Stimulated activated CD4-positive, alpha-beta T cell treated with anti-CD3 and anti-CD28 coated beads, Interleukin-1b, Interleukin-23, amount 100 ng/mL, for 4 hours (primary cell): ENCODE results near the gene KCTD5.
"Not testable (repeated sequence)": the region's sequence is repeated elsewhere in the genome, so short reads cannot be mapped to it uniquely, and the experiment has no call there.

Experiments used
- DNase-seq, 2 donors: peaks; one replicate each; pipeline ENCODE4 v3.0.0-alpha.2; 2020; ENCODE audit warnings: low read depth in 2 of 2

The KCTD5 gene

DNA sequence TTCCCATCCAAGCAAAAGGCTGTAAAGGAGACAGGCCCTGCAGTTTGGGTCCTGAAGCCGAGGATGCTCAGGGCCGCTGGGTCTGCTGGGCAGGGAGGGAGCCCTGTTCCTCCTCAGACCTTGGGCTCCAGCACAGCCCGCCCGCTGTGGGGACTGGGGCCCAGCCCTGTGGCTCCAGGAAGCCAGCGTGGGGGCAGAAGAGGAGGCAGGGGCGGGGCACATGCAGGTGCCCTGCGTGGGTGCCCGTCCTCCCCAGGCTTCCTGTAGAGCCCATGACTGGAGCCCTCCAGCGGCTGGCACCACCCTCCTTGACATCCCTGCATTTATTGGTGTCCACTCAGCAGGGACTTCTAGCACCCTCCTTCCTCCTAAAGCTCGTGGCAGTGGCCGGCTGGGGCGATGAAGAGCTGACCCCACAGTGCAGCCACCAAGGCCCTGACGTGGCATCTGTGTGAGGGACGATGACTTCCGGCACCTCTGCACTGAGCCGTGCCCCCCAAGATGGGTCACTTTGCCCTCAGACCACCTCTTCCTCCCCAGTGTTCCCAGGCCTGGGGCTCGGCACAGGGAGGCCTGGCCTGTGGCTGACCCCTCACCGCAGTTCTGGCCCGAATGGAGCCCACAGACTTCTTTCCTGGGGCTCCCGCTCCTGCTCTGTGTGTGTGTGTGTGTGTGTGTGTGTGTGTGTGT is 27.8 kb downstream of the KCTD5 start:
- no peak for DNase-seq

DNA sequence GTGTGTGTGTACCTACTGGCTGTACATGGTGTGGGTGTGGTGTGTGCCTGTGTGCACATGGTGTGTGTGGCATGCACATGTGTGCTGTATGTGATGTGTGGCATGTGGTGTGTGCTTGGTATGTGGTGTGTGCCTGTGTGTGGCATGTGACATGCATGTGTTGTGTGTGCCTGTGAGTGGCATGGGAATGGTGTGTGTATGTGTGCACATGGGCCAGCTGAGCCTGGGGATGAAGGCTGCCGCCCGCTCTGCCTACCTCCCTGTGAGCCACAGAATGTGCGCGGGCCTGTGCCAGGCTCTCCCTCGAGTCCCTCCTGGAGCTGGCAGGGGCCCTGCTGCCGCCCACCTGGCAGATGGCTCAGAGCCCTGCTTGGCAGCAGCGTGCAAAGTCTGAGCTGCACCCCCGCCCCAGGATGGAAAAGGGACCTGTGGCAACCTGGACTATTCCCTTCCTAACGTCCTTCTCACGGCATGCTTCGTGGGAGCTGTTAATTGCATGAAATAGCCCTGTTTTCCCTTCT is 28.4 kb downstream of the KCTD5 start:
- DNase-seq, result no peak

DNA sequence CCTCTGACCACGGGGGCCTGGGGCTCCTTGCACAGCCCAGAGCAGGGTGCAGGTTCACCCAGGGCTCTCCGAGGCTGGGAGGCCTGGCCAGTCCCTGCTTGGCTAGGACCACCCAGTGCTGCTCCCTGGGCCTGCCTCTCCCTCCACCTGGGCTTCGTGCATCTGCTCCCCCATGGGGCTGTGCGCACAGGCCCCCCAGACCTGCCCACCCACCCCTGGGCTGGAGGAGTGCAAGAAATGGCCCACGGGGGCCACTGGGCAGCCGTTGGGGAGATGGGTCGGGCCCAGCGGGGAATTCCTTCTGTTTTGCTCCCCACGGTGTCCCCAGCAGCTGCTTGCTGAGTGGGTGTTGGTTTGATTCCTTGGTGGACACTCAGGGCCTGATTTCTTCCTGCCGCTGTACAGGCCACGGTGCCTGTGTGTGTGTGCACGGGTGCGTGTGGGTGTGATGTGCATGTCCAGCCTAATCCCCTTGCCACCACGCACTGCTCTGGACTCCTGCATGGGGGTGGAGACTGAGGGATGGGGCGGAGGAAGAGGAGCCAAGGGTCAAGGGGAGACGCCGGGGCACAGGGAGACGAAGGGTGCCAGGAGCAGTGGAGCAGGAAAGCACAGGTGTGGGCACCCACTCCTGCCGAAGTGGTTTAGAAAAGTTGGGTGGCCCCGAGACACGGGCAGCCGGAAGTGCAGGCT is 29.2 kb downstream of the KCTD5 start:
- no peak for DNase-seq

DNA sequence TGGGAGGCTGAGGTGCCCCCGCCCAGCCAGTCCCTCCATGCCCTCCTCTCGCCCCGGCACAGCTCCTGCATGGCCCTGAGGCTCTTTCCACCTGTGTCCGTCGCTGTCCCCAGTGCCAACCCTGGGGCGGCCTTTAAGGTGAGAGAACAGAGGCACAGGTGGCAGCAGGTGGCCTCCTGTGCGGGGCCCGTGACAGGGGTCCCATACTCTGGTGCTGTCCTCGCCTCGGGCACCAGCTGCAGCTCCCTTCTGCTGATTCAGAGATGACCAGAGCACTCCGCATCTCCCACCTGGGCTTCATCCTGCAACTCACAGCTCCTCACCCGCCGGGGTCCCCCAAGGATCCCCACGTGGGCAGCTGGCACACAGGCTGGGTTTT is 29.7 kb downstream of the KCTD5 start:
- DNase-seq, result no peak

DNA sequence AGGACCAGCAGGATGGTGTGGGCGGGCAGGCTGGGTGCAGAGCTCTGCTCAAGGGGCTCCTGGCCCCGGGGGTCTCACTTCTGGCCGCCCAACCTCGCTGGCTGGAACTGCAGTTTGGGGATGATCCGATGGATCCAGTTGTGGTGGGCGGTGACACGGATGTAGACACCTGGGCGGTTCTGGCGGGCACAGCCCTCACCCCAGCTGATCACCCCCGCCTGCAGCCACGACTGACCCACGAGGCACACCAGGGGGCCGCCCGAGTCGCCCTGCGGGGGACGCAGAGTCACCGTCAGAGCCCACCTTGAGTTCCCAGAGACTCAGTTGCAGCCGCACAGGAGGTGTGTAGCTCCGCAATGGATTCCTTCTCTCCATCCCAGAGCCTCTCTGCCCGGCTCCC is 30.2 kb downstream of the KCTD5 start:
- no peak for DNase-seq

DNA sequence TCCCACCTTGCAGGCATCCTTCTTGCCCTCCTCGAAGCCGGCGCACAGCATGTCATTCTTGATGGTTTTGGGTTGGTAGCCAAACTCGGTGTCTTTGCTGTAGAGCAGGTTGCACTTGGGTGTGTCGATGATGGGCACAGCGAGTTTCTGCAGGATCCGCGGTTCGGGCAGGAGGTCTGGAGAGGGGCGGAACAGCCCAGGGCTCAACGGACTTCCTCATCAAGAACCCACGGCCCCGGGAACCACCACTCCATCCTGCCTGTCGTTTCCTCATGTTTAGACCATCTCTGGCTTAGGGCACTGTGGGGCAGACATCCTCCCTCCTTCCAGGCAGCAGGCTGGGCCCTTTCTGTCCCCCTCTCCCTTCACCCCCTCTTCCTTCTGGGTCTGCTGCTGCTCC is 31.2 kb downstream of the KCTD5 start:
- DNase-seq, result no peak

DNA sequence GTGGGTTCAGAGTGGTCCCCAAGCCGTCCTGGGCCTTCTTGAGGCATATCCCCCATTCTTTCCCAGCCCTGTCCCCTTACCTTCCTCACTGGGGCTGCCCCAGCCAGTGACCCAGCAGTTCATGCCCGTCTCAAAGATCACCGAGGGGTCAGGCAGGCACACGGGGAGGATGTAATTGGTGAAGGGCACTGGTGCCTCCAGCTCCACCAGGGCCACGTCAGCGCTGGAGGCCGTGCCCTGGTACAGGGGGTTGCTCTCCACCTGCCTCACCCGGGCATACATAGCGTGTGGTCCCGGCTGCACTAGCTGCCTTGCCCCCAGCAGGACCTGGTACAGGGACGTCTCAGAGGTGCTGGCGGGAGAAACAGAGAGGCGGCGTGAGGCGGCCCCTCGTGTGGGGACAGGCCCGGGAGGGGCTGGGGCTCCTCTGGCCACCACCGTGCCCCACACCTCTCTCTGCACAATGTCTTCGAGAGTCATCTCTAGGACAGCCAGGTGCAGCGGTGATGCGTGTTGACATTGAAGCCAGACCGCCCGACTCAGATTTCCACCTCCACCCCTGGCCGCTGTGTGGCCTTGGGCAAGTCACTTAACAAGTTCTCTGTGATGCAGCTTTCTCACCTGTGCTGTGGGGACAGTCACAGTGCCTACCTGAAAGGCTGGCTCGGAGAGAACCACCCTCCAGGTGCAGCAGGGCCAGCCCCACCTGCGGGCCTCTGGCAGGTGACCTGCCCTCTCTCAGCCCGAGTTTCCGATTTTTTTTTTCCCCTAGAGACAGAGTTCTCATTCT is 31.9 kb downstream of the KCTD5 start:
- no peak for DNase-seq

DNA sequence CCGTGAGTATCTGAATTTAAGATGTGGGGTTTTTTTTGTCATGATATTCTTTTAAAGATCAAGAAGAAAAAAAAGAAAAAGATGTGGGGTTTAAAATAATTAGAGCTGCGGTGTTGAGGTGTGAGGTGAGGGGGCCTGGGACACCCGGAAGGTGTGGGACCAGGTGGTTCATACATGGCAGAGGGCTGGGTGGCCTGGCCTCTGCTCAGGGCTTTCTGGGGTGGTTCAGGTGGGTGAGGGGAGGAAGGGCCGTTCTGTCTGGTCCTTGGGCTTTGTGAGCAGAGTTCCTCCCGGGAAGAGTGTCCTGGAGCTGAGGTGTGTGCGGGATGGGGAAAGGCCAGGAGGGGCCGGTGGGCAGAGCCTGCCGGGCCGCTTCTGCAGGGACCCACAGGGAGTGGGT is 32.7 kb downstream of the KCTD5 start:
- DNase-seq, result no peak

DNA sequence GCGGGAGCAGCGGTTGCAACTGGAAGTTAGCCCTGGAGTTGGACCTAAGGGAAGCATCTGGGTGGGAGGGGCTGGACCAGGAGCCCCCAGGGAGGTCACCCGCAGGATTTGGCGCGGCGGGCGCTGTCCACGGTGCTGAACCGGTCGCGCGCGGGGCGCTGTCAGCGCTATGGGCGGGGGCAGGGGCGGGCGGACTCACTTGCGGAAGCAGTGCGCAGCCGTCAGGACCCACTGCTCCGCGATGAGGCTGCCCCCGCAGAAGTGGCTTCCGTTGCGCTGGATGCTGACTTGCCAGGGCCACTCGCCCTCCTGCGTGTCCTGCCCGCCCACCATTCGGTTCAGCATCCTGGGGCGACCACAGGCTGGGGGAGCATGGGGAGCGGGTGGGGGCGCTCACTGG is 33.2 kb downstream of the KCTD5 start:
- DNase-seq, result peak; percentile 70 to 73

DNA sequence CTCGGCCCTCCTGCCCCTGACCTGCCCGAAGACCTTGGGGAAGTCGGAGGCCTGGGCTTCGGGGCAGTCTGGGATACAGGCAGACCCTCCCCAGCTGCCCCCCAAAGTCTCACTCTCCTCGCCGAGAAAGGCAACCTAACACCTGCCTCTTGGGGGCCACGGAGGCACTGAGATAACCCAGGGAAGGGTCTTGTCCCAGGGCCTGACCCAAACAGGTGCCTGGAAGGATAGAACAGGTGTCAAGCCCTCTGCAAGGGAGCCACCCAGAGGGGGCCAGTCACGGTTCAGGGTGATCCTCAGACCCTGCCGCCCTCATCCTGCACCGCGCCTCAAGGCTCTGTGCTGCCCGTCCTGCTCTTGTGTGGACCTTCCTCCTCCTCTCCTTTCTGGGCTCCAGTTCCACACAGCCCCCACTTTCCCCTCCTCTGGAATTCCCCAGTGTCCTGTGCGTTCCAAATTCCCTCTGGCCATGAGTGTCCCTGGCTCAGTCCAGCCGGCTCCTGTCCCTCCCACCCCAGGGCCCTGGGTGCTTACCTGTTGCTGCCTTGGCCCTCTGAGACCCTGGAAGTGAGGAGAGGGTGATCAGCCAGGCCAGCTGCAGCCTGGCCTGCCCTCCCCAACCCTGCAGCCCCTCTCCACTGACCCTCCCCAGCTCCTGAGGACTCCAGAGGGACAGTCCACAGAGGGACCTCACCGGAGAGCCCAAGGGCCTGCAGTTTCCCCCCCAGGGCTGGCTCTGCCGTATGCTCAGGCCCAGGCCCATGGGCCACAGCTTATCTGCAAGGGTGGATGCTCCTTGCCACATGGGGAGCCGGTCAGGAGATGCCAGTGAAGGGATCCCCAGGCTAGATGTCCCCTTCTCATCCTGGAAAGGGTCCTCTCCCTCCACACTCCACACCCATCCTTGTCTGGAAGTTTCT is 33.9 kb downstream of the KCTD5 start:
- no peak for DNase-seq

DNA sequence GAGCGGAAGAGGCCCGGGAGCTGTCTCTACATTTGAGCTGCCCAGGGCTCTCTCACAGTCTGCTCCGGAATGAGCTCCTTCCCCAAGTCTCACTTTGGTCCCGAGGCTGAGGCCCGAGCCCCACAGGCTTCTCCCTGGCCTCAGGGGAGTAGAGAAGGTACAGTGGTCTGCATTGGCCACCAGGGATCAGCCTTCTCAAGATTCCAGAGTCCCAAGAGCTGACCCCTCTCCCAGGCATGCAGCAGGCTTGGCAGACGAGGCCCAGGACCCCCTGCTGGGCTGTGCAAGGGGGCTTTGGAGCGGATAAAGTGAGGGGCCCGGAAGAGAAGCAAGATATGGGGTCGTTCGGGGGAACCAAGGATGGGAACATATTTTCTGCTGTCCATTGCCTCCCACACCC is 34.6 kb downstream of the KCTD5 start:
- no peak for DNase-seq

DNA sequence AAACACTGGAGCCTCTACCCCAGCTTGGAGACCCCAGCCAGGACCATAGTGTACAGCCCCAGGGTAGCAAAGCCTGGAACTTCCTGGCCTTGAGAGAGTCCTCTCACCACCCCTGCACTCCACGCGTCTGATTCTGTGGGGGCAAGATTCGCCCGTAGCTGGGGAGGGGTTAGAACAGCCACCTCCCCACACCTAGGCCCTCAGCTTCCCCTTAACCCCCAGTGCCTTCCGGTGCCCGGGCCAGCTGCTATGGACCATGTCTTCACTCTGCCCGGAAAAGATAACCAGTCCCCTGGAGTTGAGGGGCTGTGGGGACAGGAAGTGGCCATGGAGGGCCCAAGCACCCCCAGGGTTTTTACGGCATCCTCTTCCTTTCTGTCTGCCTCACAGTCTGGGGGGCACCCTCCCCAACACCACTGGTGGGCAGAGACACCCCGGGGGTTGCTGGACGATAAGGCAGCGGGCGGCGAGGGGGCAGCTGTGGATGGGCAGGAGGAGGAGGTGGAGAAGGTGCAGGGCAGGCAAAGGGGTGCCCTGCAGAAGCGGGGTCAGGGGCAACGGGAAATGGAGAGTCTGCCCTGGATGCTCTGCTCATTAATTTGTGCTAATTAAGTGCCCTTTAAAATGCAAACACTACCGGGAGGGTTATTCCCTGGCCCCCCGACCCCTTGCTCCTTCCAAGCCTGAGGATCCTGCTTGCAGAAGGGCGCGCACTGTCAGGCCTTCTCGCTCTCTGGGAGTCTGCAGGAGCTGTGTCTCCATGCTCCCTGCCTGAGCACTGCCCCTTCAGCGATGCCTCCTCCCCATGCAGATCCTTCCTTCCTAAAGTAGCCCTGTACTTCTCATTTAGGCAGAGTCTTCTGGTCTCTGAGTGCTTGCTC is 35.3 kb downstream of the KCTD5 start:
- no peak for DNase-seq

DNA sequence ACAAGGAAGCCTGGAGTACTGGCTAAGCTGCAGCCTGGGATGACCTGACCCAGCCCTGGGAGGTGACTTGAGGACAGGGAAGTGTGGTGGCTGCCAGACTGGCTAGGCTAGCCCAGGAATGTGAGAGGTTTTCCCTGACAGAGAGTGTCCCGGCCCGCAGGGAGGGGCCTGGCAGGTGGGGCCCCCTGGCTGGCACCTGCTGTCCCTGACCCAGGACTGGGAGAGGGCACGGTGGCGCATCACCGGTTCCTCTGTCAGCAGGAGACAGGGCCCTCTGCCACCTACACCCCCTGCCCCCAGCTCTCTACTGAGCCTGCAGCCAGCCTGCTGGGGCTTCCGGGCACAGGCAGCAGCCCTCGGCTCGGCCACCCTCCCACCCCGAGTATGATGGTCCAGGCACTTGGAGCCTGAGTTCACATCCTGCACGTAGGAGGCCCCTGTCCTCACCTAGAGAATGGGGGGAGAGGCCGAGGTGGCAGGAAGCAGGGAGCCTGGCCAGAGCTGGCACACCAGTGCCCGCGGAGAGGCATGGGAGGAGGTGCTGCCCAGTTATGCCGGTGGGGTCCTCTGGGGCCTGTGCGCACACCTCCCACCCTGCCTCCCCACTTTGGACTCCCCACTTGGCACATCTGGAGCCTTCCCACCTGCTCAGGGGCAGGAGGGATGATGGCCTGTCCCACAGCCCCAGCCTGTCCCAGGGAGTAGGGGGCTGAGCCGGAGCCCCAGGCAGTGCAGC is 37.2 kb downstream of the KCTD5 start:
- no peak for DNase-seq

DNA sequence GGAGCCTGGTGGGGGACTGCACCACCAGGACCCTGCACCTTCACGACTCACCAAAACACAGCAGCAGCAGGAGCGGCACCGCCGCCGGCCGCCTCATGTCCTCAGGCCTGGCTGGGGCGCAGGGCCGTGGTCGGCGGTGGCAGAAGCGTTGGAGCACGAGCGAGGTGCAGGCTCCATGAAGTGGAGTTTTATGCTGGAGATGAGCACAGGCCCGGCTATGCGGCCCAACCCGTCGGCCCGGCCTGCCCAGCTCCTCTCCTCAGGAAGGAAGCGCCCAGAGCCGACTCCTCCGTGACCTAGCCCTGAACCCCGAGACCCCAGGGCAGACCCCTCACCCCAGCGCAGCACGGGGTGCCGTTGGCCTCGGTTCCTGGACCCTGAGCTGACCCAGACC is 37.7 kb downstream of the KCTD5 start, which contains the start of gene PRSS27:
Gene PRSS27 (minus strand): TSS at position 161 of the 394 bp plus-strand sequence. CDS start 64 bp downstream, at position 97.
- no peak for DNase-seq

DNA sequence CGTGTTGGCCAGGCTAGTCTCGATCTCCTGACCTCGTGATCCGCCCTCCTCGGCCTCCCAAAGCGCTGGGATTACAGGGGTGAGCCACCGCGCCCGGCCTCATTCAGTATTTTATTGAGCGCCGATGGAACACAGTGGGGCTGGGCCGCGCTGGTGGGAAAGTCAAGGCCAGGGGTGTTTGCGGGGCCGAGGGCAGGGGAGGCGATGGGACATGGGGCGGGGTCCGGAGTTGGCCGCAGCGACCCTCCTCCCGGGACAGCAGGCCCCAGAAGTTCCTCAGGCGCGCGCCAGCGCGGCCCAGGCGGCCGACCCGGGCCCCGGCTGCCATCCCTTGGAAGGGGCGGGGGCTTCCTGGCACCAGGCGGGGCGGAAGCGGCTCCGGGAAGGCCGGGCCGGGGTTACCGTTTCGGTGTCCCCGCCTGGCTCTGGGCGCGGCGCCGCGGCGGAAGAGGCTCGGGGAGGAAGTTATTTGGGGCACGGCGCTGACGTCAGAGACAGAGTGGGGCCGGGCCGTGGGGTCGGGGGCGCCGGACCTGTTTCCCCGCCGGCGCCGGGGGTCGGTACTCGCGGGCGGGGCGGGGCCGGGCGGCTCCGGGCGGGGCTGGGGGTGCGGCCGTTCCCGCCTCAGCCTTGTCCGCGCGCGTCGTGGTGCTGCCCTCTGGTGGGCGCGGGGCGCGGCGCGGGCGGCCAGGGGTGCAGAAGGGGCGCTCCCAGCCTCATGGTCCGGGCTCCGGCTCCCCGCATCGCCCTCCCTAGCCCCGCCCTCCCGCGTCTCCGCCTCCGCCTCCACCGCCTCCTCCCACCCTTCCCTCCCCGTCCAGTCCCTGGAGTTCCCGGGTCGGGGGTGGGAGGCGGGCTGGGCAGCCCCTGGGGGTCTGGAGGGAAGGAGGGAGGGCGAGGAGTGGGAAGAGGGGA is 38.7 kb downstream of the KCTD5 start:
- peak; percentile 77 to 82 for DNase-seq

DNA sequence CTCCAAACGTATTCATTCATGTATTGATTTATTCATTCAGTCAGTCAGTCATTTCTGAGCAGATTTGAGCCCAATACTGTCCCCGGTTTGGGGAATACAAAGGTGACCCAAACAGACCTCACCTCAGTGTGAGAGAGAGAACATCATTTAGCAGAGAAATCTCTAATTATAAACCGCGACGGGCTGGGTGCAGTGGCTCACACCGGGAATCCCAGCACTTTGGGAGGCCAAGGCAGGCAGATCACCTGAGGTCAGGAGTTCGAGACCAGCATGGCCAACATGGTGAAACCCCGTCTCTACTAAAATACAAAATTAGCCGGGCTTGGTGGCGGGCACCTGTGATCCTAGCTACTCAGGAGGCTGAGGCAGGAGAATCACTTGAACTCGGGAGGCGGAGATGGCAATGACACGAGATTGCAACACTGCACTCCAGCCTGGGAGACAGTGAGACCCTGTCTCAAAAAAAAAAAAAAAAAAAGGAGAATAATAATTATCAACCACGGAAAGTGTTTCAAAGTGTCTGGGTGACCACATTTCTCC is 39.4 kb downstream of the KCTD5 start:
- DNase-seq, result not testable (repeated sequence)

DNA sequence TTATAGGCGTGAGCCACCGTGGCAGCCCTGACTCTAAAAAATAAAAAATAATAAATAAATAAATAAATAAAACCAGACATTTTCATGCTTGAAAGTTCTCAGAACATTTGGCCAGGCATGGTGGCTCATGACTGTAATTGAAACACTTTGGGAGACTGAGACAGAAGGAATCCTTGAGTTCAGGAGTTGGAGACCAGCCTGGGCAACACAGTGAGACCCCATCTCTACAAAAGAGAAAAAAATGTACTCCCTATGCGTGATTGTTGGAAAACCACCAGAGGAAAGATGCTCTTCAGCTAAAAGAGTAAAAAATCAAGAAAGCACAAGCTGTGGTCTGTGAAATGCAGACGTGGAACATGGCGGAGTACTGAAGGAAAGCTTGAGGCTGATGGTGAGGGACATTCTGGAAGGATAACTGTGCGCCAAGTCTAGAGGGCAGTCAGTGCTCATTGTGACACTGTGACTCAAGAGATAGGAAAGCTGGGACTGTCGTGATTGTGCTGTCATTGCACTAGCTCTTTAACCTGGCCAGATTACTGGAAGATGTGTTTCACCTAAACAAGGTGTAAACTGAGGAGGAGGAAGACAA is 41.9 kb downstream of the KCTD5 start:
- DNase-seq, result no peak

DNA sequence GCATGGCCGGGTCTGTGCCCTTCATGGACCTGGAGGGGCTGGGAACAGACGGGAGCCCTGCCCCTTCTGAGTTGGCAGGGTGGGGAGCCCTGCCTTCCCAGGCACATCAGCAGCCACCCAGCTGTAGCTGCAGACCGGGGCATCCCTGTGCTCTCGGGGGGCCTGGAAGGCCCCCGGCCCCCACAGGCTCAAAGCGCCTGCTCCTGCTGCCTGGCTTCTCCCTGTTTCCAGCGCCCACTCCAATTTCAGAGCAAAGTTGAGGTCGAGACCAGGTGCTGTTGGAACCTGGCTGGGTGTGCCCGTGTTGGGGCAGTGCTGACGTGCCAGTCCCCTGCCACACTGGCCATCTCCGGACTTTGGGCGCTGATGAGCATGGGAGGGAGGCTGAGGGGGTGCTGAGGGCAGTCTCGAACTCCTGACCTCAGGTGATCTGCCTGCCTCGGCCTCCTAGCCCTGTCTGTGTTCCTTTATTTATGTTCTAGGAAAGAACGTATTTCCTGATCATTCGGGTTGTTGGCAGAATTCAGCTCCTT is 42.6 kb downstream of the KCTD5 start:
- no peak for DNase-seq
